Body of pancreas (tissue), 4 donors: ENCODE data around the gene PJA2.

Source experiments
- CTCF ChIP-seq, 7 experiments: fragments of 450-650 bp in 4 of 7; fragments of 200-600 bp in 3 of 7; sonication (generic) in 3 of 7; IDR thresholded peaks; one replicate each; pipeline ENCODE4 v1.5.1; 2016 to 2019; ENCODE audit warnings: antibody characterized with exemption in 7 of 7
- POLR2A ChIP-seq, 3 donors: fragments of 450-650 bp; IDR thresholded peaks; one replicate each; pipeline ENCODE4 v1.6.1; 2016; ENCODE audit warnings: antibody characterized with exemption in 3 of 3, mild to moderate bottlenecking in 2 of 3

GRCh38 chr5:109291090-109291489, 118.7 kb downstream of the PJA2 start:
- TF ChIP-seq CTCF (IDR thresholded peaks at IDR 0.05) (no peak), POLR2A (IDR thresholded peaks at IDR 0.05) (no peak)
